ENCODE data around the gene CNTNAP5. TPM values are rescaled to one million over a fixed set of nuclear protein-coding genes. Genes with fewer than 3 reads are reported as not detected.

Gene CNTNAP5
- total RNA-seq = under 0.01 TPM in 2 replicates

DNA sequence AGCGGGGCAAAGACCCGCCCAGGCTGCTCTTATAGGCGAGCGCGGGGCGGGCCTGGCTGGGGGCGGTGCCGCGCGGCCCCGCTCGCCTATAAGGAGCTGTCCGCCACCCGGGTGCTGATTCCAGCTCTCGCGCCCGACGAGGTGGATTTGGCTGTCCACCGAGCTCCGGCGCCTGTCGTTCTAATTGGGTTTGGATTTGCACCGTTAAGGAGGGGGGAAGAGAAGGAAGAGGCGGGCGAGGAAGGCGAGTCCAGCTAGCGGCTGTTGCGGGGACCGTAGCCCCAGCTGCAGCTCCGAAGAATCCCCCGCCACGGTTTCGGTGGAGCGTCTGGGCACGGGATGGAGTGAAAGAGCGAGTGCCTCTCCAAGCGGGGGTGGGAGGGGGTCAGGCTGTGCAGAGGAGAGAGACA lies at the start of gene CNTNAP5:
TSS of gene CNTNAP5 (plus strand) at position 117 of the 410 bp plus-strand sequence. CDS start 364 bp downstream, outside the sequence.

